ENCODE results near the gene FSHR.

Gene FSHR

DNA sequence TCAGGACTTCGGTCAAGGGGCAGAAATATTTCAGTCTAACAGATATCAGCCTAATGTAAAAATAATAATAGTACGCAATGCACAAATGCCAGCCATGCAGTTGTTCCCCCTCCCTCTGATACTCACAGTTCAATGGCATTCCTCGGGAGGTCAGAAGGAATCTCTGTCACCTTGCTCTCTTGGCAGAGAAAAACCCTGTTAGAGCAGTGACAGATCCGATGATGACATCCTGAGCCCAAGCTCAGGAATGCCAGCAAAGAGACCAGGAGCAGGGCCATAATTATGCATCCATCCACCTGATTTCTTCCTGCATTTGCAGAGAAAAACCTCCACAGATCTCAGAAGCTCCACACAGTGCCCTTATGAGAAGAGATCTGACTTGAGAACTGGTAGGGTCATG is at the start of gene FSHR:
FSHR (minus strand) TSS at position 376 of the 400 bp plus-strand sequence; CDS start at position 278, 98 bp downstream.
- no peak for DNase-seq

DNA sequence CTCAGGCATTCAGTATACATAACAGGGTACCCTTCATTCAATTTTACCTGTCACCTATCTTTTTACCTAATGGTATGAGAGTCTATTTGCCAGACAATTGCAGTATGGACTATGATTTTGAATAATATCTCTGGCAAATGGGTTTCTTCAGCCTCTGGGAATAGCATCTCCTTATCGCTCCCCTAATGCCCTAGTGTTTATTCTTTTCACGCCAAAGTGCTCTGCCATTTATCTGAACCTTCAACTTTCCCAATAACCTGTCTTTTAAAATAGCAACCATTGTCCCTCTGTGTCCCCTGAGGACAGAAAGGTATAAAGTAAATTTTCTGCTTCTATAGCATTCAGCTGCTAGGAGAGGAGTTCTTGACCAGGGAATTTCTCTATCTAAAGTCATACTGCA is 45.0 kb upstream of the FSHR start:
- DNase-seq = no peak

- DNase-seq = no peak
Observed at GRCh38 chr2:49194701-49195100, 40.4 kb upstream of the FSHR start.

DNA sequence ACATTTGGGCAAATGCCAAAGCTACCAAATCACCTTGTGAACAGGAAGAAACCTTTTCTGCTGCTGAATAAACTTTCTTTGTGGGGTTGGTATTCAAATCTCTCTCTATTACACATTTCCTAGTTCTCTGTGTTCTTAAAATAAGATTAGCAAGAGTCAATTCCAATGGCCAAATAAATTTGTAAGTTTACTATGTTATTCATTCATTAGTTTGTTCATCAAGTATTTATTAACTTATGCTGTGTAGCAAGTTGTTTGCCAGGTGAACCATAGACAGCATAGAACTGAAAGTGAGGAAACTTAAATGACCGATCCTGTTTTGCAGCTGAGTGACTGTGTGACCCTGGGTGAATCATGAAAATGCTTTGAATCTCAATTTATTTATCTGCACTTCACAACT is 37.7 kb upstream of the FSHR start:
- no peak for DNase-seq

GRCh38 chr2:49189512-49190225 is 35.4 kb upstream of the FSHR start:
- DNase-seq = no peak

- no peak for DNase-seq
Observed at GRCh38 chr2:49186050-49186648, 31.8 kb upstream of the FSHR start.

GRCh38 chr2:49178656-49179055 is 24.3 kb upstream of the FSHR start:
- no peak for DNase-seq

- DNase-seq = no peak
Observed at GRCh38 chr2:49177194-49177593, 22.9 kb upstream of the FSHR start.

GRCh38 chr2:49175831-49176230 is 21.5 kb upstream of the FSHR start:
- no peak for DNase-seq

- peak; percentile 32 for DNase-seq
Observed at GRCh38 chr2:49174750-49175149, 20.4 kb upstream of the FSHR start.

DNA sequence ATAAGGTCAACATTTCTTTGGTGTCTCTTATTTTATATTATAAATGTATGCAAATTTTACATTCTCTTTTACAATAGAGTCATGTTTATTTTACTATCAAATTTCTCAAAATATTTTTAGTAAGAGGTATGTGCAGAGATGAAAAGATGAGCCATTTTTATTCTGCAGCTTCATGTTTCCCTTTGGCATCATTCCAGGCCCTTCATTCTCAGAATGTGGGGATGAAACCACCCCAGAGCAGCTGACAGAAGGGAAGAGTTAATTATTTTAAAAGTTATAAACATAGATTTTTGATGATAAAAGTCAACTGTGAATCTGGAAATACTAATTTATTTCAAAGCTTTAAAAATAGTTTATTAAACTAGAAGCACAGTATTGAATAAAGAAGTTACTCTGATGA is 12.8 kb upstream of the FSHR start:
- no peak for DNase-seq

GRCh38 chr2:49165662-49166061 is 11.3 kb upstream of the FSHR start:
- no peak for DNase-seq

- DNase-seq = no peak
Observed at GRCh38 chr2:49164729-49165128, 10.4 kb upstream of the FSHR start.

- DNase-seq = no peak
Observed at GRCh38 chr2:49162151-49162550, 7.8 kb upstream of the FSHR start.

DNA sequence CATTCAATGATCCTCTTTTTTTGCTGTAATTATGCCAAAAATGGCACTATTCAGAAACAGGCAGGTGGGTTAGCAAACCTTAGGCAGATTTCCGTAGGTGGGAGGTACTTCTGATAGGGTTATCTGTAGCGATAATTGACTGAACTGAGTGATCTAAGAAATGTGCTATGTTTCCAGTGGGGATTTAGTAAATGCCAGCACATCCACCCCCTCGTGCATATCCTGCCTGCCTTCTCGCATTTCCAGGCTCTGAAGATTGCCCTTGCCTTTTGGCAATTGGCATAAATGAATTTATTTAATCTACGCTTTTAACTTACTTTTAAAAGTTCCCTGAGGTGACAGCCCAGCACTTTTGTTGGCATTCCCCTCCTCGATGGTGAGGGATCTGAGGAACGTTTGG is 576 bp upstream of the FSHR start:
- DNase-seq = no peak

- DNase-seq = no peak
Observed at GRCh38 chr2:49153252-49153651, 1.1 kb downstream of the FSHR start.

GRCh38 chr2:49152824-49153223 is 1.5 kb downstream of the FSHR start:
- no peak for DNase-seq

DNA sequence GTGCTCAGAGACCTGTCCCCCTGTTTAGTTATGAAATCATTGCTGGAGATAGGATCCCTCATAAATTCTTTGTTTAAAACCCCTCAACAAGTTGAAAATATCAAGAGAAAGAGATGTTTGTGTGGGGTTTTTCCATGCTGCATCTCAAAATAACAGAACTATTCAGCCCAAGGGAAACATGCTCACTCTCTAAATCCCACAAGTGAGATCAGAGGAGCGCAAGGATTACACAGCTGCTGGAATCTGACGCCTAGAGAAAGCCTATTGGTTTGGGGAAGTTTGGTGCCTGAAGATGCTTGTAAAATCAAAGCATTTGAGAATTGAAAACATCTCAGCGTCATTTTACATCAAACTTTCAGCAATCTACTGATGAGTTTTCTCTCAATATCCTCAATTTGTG is 7.9 kb downstream of the FSHR start:
- DNase-seq = no peak

- no peak for DNase-seq
Observed at GRCh38 chr2:49131801-49132200, 22.5 kb downstream of the FSHR start.

DNA sequence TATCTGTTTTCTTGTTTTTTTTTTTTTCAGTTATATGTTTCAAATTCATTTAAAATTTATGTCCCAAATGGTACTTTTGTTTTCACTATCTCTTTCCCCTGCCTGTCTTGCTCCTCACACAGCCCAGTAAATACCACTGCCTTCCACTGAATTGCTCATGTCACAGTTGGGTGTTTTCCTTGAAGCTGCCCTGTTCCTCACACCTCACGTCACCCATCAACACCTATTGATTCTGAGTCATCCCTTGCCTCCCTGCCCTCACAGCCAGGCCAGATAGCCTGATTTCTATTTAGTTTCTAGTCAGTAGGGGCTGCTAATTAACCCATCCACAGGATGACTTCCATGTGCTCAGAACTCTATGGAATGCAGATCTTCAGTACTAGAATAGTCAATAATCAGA is 25.3 kb downstream of the FSHR start:
- peak; percentile 29 for DNase-seq

GRCh38 chr2:49123600-49123999 is 30.7 kb downstream of the FSHR start:
- no peak for DNase-seq

DNA sequence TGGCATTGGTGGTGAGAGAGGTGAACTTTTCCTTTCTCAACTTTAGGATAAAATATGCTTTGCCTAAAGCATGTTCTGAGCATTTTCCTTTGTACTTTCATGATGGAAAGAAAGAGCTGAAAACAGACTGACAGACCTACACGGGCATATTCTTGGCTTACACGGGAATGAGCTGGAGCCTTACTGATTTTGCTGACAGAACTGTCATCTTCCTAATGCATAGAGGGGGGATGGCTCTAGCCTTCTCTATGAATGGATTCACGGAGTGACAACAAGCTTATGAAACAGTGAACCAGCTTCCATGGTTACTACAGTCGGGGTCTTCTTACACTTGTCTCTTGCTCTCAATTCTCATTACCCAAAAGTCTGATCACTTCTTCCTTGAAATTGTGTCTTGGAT is 32.2 kb downstream of the FSHR start:
- no peak for DNase-seq

DNA sequence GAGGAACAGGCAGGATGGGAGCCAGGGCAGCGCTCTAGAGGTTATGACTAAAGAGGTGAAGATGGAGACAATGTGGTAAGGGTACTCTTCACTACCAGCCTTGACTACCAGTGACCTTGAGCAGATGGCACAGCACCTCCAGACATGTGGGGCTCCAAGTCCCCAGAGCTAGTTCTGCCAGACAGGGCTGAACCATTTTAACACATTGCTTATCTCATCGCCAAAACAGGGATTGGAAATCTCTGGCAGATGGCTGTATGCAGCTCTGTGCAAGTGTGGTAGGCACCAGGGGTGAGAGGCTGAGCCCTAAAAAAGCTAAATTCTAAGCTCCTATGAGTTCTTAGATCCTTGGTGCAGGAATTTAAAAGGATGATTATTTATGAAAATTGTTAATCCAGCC is 41.3 kb downstream of the FSHR start:
- DNase-seq = no peak

GRCh38 chr2:49111456-49111855 is 42.9 kb downstream of the FSHR start:
- peak; percentile 85 for DNase-seq

GRCh38 chr2:49111006-49111405 is 43.3 kb downstream of the FSHR start:
- DNase-seq = peak; percentile 67

Data from eye (tissue), 1 donor.